ENCODE measurements around the gene IQCK.

Gene IQCK

GRCh38 chr16:19854543-19854876 lies 136.4 kb downstream of the IQCK start:
- Histone ChIP-seq H3K36me3 (ENCODE audit: control insufficient read depth, insufficient read depth, low read length) (peaks cover 35% of the 10 kb centered on the region), H3K4me1 (ENCODE audit: control insufficient read depth, insufficient read depth, low read length) (peaks cover 60% of the 10 kb centered on the region), H3K27ac (ENCODE audit: low read depth, low read length) (peak overlapping the region; percentile 63), H3K4me3 (ENCODE audit: low read depth, low read length) (no peak overlapping the region), H3K9ac (ENCODE audit: low read depth, low read length) (no peak overlapping the region), H3K27me3 (ENCODE audit: control insufficient read depth, insufficient read depth, low read length) (no peaks in the 10 kb centered on the region), H3K9me3 (ENCODE audit: control insufficient read depth, insufficient read depth, low read length) (no peaks in the 10 kb centered on the region)

GRCh38 chr16:19856120-19856519 lies 138.0 kb downstream of the IQCK start:
- Histone ChIP-seq H3K27ac (ENCODE audit: low read depth, low read length) (no peak overlapping the region), H3K4me1 (ENCODE audit: control insufficient read depth, insufficient read depth, low read length) (peaks cover 72% of the 10 kb centered on the region), H3K9ac (ENCODE audit: low read depth, low read length) (no peak overlapping the region), H3K4me3 (ENCODE audit: low read depth, low read length) (no peak overlapping the region), H3K27me3 (ENCODE audit: control insufficient read depth, insufficient read depth, low read length) (no peaks in the 10 kb centered on the region), H3K36me3 (ENCODE audit: control insufficient read depth, insufficient read depth, low read length) (peaks cover 44% of the 10 kb centered on the region), H3K9me3 (ENCODE audit: control insufficient read depth, insufficient read depth, low read length) (no peaks in the 10 kb centered on the region)

GRCh38 chr16:19857593-19858339 lies 139.7 kb downstream of the IQCK start:
- Histone ChIP-seq H3K4me3 (ENCODE audit: low read depth, low read length) (no peak overlapping the region), H3K36me3 (ENCODE audit: control insufficient read depth, insufficient read depth, low read length) (peaks cover 48% of the 10 kb centered on the region), H3K27ac (ENCODE audit: low read depth, low read length) (peak overlapping the region; percentile 9), H3K27me3 (ENCODE audit: control insufficient read depth, insufficient read depth, low read length) (no peaks in the 10 kb centered on the region), H3K9ac (ENCODE audit: low read depth, low read length) (no peak overlapping the region), H3K9me3 (ENCODE audit: control insufficient read depth, insufficient read depth, low read length) (no peaks in the 10 kb centered on the region), H3K4me1 (ENCODE audit: control insufficient read depth, insufficient read depth, low read length) (peaks cover 82% of the 10 kb centered on the region)

GRCh38 chr16:19858340-19859018 lies 140.4 kb downstream of the IQCK start:
- Histone ChIP-seq H3K27me3 (ENCODE audit: control insufficient read depth, insufficient read depth, low read length) (no peaks in the 10 kb centered on the region), H3K4me1 (ENCODE audit: control insufficient read depth, insufficient read depth, low read length) (peaks cover 83% of the 10 kb centered on the region), H3K27ac (ENCODE audit: low read depth, low read length) (peak overlapping the region; percentile 9), H3K4me3 (ENCODE audit: low read depth, low read length) (no peak overlapping the region), H3K9me3 (ENCODE audit: control insufficient read depth, insufficient read depth, low read length) (no peaks in the 10 kb centered on the region), H3K9ac (ENCODE audit: low read depth, low read length) (no peak overlapping the region), H3K36me3 (ENCODE audit: control insufficient read depth, insufficient read depth, low read length) (peaks cover 48% of the 10 kb centered on the region)

GRCh38 chr16:19859166-19859565 lies 141.1 kb downstream of the IQCK start:
- Histone ChIP-seq H3K4me1 (ENCODE audit: control insufficient read depth, insufficient read depth, low read length) (peaks cover 76% of the 10 kb centered on the region), H3K27me3 (ENCODE audit: control insufficient read depth, insufficient read depth, low read length) (no peaks in the 10 kb centered on the region), H3K4me3 (ENCODE audit: low read depth, low read length) (no peak overlapping the region), H3K27ac (ENCODE audit: low read depth, low read length) (peak overlapping the region; percentile 100), H3K9ac (ENCODE audit: low read depth, low read length) (no peak overlapping the region), H3K36me3 (ENCODE audit: control insufficient read depth, insufficient read depth, low read length) (peaks cover 54% of the 10 kb centered on the region), H3K9me3 (ENCODE audit: control insufficient read depth, insufficient read depth, low read length) (no peaks in the 10 kb centered on the region)

- peaks cover 72% of the 10 kb centered on the region for H3K4me1 ChIP-seq (ENCODE audit: control insufficient read depth, insufficient read depth, low read length)
- no peaks in the 10 kb centered on the region for H3K27me3 ChIP-seq (ENCODE audit: control insufficient read depth, insufficient read depth, low read length)
- 0 out of 2 replicates have a peak overlapping the region, but pooled peaks have one; percentile 71 for H3K9ac ChIP-seq (ENCODE audit: low read depth, low read length)
- no peak overlapping the region for H3K4me3 ChIP-seq (ENCODE audit: low read depth, low read length)
- H3K9me3 ChIP-seq (ENCODE audit: control insufficient read depth, insufficient read depth, low read length), result no peaks in the 10 kb centered on the region
- H3K36me3 ChIP-seq (ENCODE audit: control insufficient read depth, insufficient read depth, low read length), result peaks cover 58% of the 10 kb centered on the region
- H3K27ac ChIP-seq (ENCODE audit: low read depth, low read length), result peak overlapping the region; percentile 100
These were observed 141.5 kb downstream of the IQCK start for GRCh38 chr16:19859603-19860002.

- Histone ChIP-seq H3K4me1 (ENCODE audit: control insufficient read depth, insufficient read depth, low read length) (peaks cover 64% of the 10 kb centered on the region), H3K4me3 (ENCODE audit: low read depth, low read length) (peak overlapping the region; percentile 20), H3K27ac (ENCODE audit: low read depth, low read length) (peak overlapping the region; percentile 100), H3K9me3 (ENCODE audit: control insufficient read depth, insufficient read depth, low read length) (no peaks in the 10 kb centered on the region), H3K36me3 (ENCODE audit: control insufficient read depth, insufficient read depth, low read length) (peaks cover 66% of the 10 kb centered on the region), H3K27me3 (ENCODE audit: control insufficient read depth, insufficient read depth, low read length) (no peaks in the 10 kb centered on the region), H3K9ac (ENCODE audit: low read depth, low read length) (peak overlapping the region; percentile 71)
These were observed 142.3 kb downstream of the IQCK start for GRCh38 chr16:19860166-19861041.

GRCh38 chr16:19861133-19861532 lies 143.1 kb downstream of the IQCK start:
- no peaks in the 10 kb centered on the region for H3K9me3 ChIP-seq (ENCODE audit: control insufficient read depth, insufficient read depth, low read length)
- peak overlapping the region; percentile 48 for H3K4me3 ChIP-seq (ENCODE audit: low read depth, low read length)
- H3K27me3 ChIP-seq (ENCODE audit: control insufficient read depth, insufficient read depth, low read length), result no peaks in the 10 kb centered on the region
- peaks cover 69% of the 10 kb centered on the region for H3K36me3 ChIP-seq (ENCODE audit: control insufficient read depth, insufficient read depth, low read length)
- H3K4me1 ChIP-seq (ENCODE audit: control insufficient read depth, insufficient read depth, low read length), result peaks cover 61% of the 10 kb centered on the region
- peak overlapping the region; percentile 100 for H3K27ac ChIP-seq (ENCODE audit: low read depth, low read length)
- peak overlapping the region; percentile 68 for H3K9ac ChIP-seq (ENCODE audit: low read depth, low read length)

GRCh38 chr16:19861811-19862327 lies 143.8 kb downstream of the IQCK start:
- peaks cover 54% of the 10 kb centered on the region for H3K4me1 ChIP-seq (ENCODE audit: control insufficient read depth, insufficient read depth, low read length)
- H3K27ac ChIP-seq (ENCODE audit: low read depth, low read length), result peak overlapping the region; percentile 100
- H3K4me3 ChIP-seq (ENCODE audit: low read depth, low read length), result peak overlapping the region; percentile 48
- peak overlapping the region; percentile 68 for H3K9ac ChIP-seq (ENCODE audit: low read depth, low read length)
- H3K27me3 ChIP-seq (ENCODE audit: control insufficient read depth, insufficient read depth, low read length), result no peaks in the 10 kb centered on the region
- H3K9me3 ChIP-seq (ENCODE audit: control insufficient read depth, insufficient read depth, low read length), result no peaks in the 10 kb centered on the region
- peaks cover 69% of the 10 kb centered on the region for H3K36me3 ChIP-seq (ENCODE audit: control insufficient read depth, insufficient read depth, low read length)

GRCh38 chr16:19863990-19864389 lies 145.9 kb downstream of the IQCK start:
- no peak overlapping the region for H3K27ac ChIP-seq (ENCODE audit: low read depth, low read length)
- no peak overlapping the region for H3K4me3 ChIP-seq (ENCODE audit: low read depth, low read length)
- H3K27me3 ChIP-seq (ENCODE audit: control insufficient read depth, insufficient read depth, low read length), result no peaks in the 10 kb centered on the region
- peaks cover 69% of the 10 kb centered on the region for H3K36me3 ChIP-seq (ENCODE audit: control insufficient read depth, insufficient read depth, low read length)
- peaks cover 40% of the 10 kb centered on the region for H3K4me1 ChIP-seq (ENCODE audit: control insufficient read depth, insufficient read depth, low read length)
- no peaks in the 10 kb centered on the region for H3K9me3 ChIP-seq (ENCODE audit: control insufficient read depth, insufficient read depth, low read length)
- no peak overlapping the region for H3K9ac ChIP-seq (ENCODE audit: low read depth, low read length)

All from HUES48 (cell line).